ENCODE measurements around the gene GPSM3.

The GPSM3 gene

GRCh38 chr6:32204268-32204715, 11.8 kb upstream of the GPSM3 start:
- H3K27ac ChIP-seq (ENCODE audit: low read depth, low read length): no peak overlapping the region
- H3K79me2 ChIP-seq (ENCODE audit: insufficient read depth, low read length): no peaks in the 10 kb centered on the region
- TF ChIP-seq CTCF (IDR thresholded peaks at IDR 0.05; ENCODE audit: insufficient read depth, low read length, poor library complexity, severe bottlenecking): no peak
- no peak for TF ChIP-seq EZH2phosphoT487 (conservative IDR thresholded peaks at IDR 0.05; ENCODE audit: low read length)
- no peaks in the 10 kb centered on the region for H4K20me1 ChIP-seq (ENCODE audit: low read depth, low read length)
- no peak overlapping the region for H2AFZ ChIP-seq (ENCODE audit: low read depth, low read length, severe bottlenecking)
- no peaks in the 10 kb centered on the region for H3K9me3 ChIP-seq (ENCODE audit: insufficient read depth, low read length)
- no peak overlapping the region for H3K9ac ChIP-seq (ENCODE audit: low read length)
- no peak overlapping the region for H3K4me2 ChIP-seq (ENCODE audit: low read depth, low read length, poor library complexity, severe bottlenecking)
- H3K36me3 ChIP-seq (ENCODE audit: low read length): no peaks in the 10 kb centered on the region
- no peaks in the 10 kb centered on the region for H3F3A ChIP-seq (ENCODE audit: insufficient read depth)
- no peak overlapping the region for H3K4me3 ChIP-seq (ENCODE audit: insufficient read depth, low read length, poor library complexity, severe bottlenecking)
- no peaks in the 10 kb centered on the region for H3K9me2 ChIP-seq (replicated peaks; ENCODE audit: insufficient read depth, low read length)
- no peaks in the 10 kb centered on the region for H3K27me3 ChIP-seq (ENCODE audit: low read length)

GRCh38 chr6:32203426-32204267, 11.2 kb upstream of the GPSM3 start:
- H3K36me3 ChIP-seq (ENCODE audit: low read length): no peaks in the 10 kb centered on the region
- H2AFZ ChIP-seq (ENCODE audit: low read depth, low read length, severe bottlenecking): no peak overlapping the region
- H3K27me3 ChIP-seq (ENCODE audit: low read length): no peaks in the 10 kb centered on the region
- no peaks in the 10 kb centered on the region for H3F3A ChIP-seq (ENCODE audit: insufficient read depth)
- no peaks in the 10 kb centered on the region for H4K20me1 ChIP-seq (ENCODE audit: low read depth, low read length)
- no peak overlapping the region for H3K4me3 ChIP-seq (ENCODE audit: insufficient read depth, low read length, poor library complexity, severe bottlenecking)
- no peak overlapping the region for H3K9ac ChIP-seq (ENCODE audit: low read length)
- no peaks in the 10 kb centered on the region for H3K9me3 ChIP-seq (ENCODE audit: insufficient read depth, low read length)
- TF ChIP-seq EZH2phosphoT487 (conservative IDR thresholded peaks at IDR 0.05; ENCODE audit: low read length) (no peak), CTCF (IDR thresholded peaks at IDR 0.05; ENCODE audit: insufficient read depth, low read length, poor library complexity, severe bottlenecking) (no peak)
- no peak overlapping the region for H3K27ac ChIP-seq (ENCODE audit: low read depth, low read length)
- no peaks in the 10 kb centered on the region for H3K9me2 ChIP-seq (replicated peaks; ENCODE audit: insufficient read depth, low read length)
- H3K4me2 ChIP-seq (ENCODE audit: low read depth, low read length, poor library complexity, severe bottlenecking): no peak overlapping the region
- H3K79me2 ChIP-seq (ENCODE audit: insufficient read depth, low read length): no peaks in the 10 kb centered on the region

GRCh38 chr6:32202186-32202585, 9.7 kb upstream of the GPSM3 start:
- H3K9me2 ChIP-seq (replicated peaks; ENCODE audit: insufficient read depth, low read length): no peaks in the 10 kb centered on the region
- no peak overlapping the region for H3K4me3 ChIP-seq (ENCODE audit: insufficient read depth, low read length, poor library complexity, severe bottlenecking)
- no peak for TF ChIP-seq EZH2phosphoT487 (conservative IDR thresholded peaks at IDR 0.05; ENCODE audit: low read length)
- no peak for TF ChIP-seq CTCF (IDR thresholded peaks at IDR 0.05; ENCODE audit: insufficient read depth, low read length, poor library complexity, severe bottlenecking)
- no peaks in the 10 kb centered on the region for H3K36me3 ChIP-seq (ENCODE audit: low read length)
- H2AFZ ChIP-seq (ENCODE audit: low read depth, low read length, severe bottlenecking): no peak overlapping the region
- no peak overlapping the region for H3K4me2 ChIP-seq (ENCODE audit: low read depth, low read length, poor library complexity, severe bottlenecking)
- H4K20me1 ChIP-seq (ENCODE audit: low read depth, low read length): no peaks in the 10 kb centered on the region
- peaks cover 4% of the 10 kb centered on the region; the same call in 1 of the 2 replicates for H3F3A ChIP-seq (ENCODE audit: insufficient read depth)
- no peaks in the 10 kb centered on the region for H3K27me3 ChIP-seq (ENCODE audit: low read length)
- H3K79me2 ChIP-seq (ENCODE audit: insufficient read depth, low read length): no peaks in the 10 kb centered on the region
- H3K27ac ChIP-seq (ENCODE audit: low read depth, low read length): no peak overlapping the region
- H3K9ac ChIP-seq (ENCODE audit: low read length): no peak overlapping the region
- H3K9me3 ChIP-seq (ENCODE audit: insufficient read depth, low read length): no peaks in the 10 kb centered on the region
